ENCODE data around the gene ARHGAP19.
A peak's percentile ranks its signal among the peaks of the same experiment; 100 is the strongest.

The ARHGAP19 gene, protein sequence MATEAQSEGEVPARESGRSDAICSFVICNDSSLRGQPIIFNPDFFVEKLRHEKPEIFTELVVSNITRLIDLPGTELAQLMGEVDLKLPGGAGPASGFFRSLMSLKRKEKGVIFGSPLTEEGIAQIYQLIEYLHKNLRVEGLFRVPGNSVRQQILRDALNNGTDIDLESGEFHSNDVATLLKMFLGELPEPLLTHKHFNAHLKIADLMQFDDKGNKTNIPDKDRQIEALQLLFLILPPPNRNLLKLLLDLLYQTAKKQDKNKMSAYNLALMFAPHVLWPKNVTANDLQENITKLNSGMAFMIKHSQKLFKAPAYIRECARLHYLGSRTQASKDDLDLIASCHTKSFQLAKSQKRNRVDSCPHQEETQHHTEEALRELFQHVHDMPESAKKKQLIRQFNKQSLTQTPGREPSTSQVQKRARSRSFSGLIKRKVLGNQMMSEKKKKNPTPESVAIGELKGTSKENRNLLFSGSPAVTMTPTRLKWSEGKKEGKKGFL

GRCh38 chr10:97292097-97292861 is at the start of gene ARHGAP19:
ARHGAP19 (minus strand) TSS chr10:97292637; CDS start chr10:97292627, 10 bp downstream.
- DNase-seq (ENCODE audit: low read depth) = peak; percentile 94
- peak within 1 kb of the TSS; percentile 73 for H3K4me3 ChIP-seq (ENCODE audit: control insufficient read depth, low read depth, low read length)
- TF ChIP-seq CTCF (IDR thresholded peaks at IDR 0.05; ENCODE audit: control insufficient read depth, insufficient read depth, low read depth, low read length, missing control alignments) = peak; percentile 1

- TF ChIP-seq CTCF (IDR thresholded peaks at IDR 0.05; ENCODE audit: control insufficient read depth, insufficient read depth, low read depth, low read length, missing control alignments) = no peak
- no peak overlapping the region for H3K4me3 ChIP-seq (ENCODE audit: control insufficient read depth, low read depth, low read length)
- no peak for DNase-seq (ENCODE audit: low read depth)
These were observed 49.0 kb upstream of the ARHGAP19 start for GRCh38 chr10:97341416-97341815.

GRCh38 chr10:97338041-97338440 is 45.6 kb upstream of the ARHGAP19 start:
- no peak for TF ChIP-seq CTCF (IDR thresholded peaks at IDR 0.05; ENCODE audit: control insufficient read depth, insufficient read depth, low read depth, low read length, missing control alignments)
- DNase-seq (ENCODE audit: low read depth) = no peak
- H3K4me3 ChIP-seq (ENCODE audit: control insufficient read depth, low read depth, low read length) = no peak overlapping the region

DNA sequence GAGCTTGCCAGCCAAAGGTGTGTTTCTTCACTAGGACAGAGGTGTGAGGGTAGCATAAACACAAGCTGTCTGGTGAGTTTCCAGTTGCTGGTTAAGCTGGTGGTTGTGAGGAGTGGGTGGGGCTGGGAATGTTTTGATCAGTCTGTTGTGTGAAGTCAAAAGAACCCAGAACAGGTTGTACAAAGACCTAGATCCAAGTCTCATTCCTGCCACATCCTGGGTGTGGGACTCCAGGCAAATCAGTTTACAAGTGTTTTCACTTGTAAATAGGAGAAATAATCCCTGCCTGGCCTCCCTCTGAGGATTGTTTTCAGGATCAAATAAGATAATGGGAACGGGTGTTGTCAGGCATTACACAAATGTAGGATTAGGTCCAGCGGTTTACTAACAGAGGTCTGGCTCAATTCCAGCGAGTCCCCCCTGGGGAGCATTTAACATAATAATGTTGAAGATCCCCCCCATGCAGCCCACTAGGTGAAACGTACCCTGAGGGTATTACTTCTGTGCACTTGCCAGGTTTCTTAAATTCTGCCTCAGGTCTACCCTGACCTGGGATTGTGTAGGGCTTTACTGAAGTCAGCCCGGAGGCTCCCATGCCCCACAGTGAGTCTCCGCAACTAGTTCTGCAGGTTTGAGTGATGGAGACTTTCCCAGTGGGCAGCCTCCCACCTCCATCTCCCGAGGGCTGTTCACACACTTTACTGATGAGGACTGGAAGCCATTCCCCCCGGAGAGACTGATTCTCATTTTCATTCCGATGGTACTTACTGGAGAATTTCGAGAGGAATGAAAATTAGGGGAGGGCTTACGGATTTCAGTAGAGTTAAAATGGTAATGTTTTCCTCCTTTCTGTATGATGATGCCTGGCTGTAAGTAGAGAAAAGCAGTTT is 44.8 kb upstream of the ARHGAP19 start:
- no peak for TF ChIP-seq CTCF (IDR thresholded peaks at IDR 0.05; ENCODE audit: control insufficient read depth, insufficient read depth, low read depth, low read length, missing control alignments)
- no peak overlapping the region for H3K4me3 ChIP-seq (ENCODE audit: control insufficient read depth, low read depth, low read length)
- no peak for DNase-seq (ENCODE audit: low read depth)

GRCh38 chr10:97336446-97336845 is 44.0 kb upstream of the ARHGAP19 start:
- TF ChIP-seq CTCF (IDR thresholded peaks at IDR 0.05; ENCODE audit: control insufficient read depth, insufficient read depth, low read depth, low read length, missing control alignments) = no peak
- no peak for DNase-seq (ENCODE audit: low read depth)
- H3K4me3 ChIP-seq (ENCODE audit: control insufficient read depth, low read depth, low read length) = no peak overlapping the region

DNA sequence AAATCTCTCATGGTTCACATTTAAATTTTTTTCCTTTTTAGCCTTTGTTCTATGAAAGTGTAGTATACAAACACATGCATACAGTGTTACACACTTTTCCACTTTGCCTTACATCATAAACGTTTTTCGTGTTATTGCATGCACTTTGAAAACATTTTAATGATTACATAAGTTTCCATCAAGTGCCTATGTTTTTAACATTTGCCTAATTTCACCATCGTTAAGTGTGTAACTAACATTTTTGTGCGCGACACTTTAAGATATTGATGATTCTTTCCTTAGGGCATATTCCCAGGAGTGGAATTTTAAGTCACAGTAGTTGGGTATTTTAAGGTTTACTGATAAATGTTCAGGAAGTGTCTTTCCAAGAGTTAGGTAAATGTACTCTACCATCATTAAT is 43.6 kb upstream of the ARHGAP19 start:
- H3K4me3 ChIP-seq (ENCODE audit: control insufficient read depth, low read depth, low read length) = no peak overlapping the region
- no peak for TF ChIP-seq CTCF (IDR thresholded peaks at IDR 0.05; ENCODE audit: control insufficient read depth, insufficient read depth, low read depth, low read length, missing control alignments)
- no peak for DNase-seq (ENCODE audit: low read depth)
